Gastroesophageal sphincter (tissue), 3 donors: ENCODE data around the gene DNM3.

Experiments used
- CTCF ChIP-seq, 4 experiments: fragments of 200-600 bp in 2 of 4; fragments of 450-650 bp in 2 of 4; sonication (generic) in 1 of 4; IDR thresholded peaks; one replicate each; pipeline ENCODE4 v1.5.1; 2017 to 2019; ENCODE audit warnings: antibody characterized with exemption in 4 of 4, mild to moderate bottlenecking in 2 of 4, moderate library complexity in 2 of 4
- EP300 ChIP-seq: sonication (generic); formaldehyde crosslinking; IDR thresholded peaks from one replicate; pipeline ENCODE4 v1.6.1; 2017; ENCODE audit warnings: antibody characterized with exemption, mild to moderate bottlenecking
- POLR2A ChIP-seq, 2 donors: fragments of 450-650 bp; IDR thresholded peaks; one replicate each; pipeline ENCODE4 v1.6.1; 2017; ENCODE audit warnings: antibody characterized with exemption in 2 of 2, mild to moderate bottlenecking in 2 of 2, moderate library complexity in 1 of 2
- POLR2AphosphoS5 ChIP-seq: sonication (generic); formaldehyde crosslinking; IDR thresholded peaks from one replicate; pipeline ENCODE4 v1.6.1; 2017; ENCODE audit warnings: antibody characterized with exemption

GRCh38 chr1:172268237-172268636, 426.9 kb downstream of the DNM3 start:
- TF ChIP-seq POLR2AphosphoS5 (no peak), EP300 (no peak), CTCF (IDR thresholded peaks at IDR 0.05) (no peak), POLR2A (IDR thresholded peaks at IDR 0.05) (no peak)
